GM20431 (cell line): ENCODE results near the gene ZNF692.

Experiments
- in situ Hi-C: fragments of 300-500 bp; cut with MseI, MboI; formaldehyde crosslinking; loops from one replicate; pipeline ENCODE4 v1.15.0; 2020; ENCODE audit warnings: low sequenced_read_pairs; ENCODE audit not compliant: unreplicated experiment

Gene ZNF692

GRCh38 chr1:248850536-248851251 is 8.2 kb downstream of the ZNF692 start:
- in situ Hi-C loops: no loop called here

- in situ Hi-C loops: no loop called here
These were observed 8.8 kb downstream of the ZNF692 start for GRCh38 chr1:248850124-248850523.

- in situ Hi-C loops: no loop called here
These were observed 9.2 kb downstream of the ZNF692 start for GRCh38 chr1:248849637-248850036.

- in situ Hi-C loops: no loop called here
These were observed 9.7 kb downstream of the ZNF692 start for GRCh38 chr1:248849152-248849551.

GRCh38 chr1:248848602-248849001 is 10.3 kb downstream of the ZNF692 start:
- in situ Hi-C loops: no loop called here

DNA sequence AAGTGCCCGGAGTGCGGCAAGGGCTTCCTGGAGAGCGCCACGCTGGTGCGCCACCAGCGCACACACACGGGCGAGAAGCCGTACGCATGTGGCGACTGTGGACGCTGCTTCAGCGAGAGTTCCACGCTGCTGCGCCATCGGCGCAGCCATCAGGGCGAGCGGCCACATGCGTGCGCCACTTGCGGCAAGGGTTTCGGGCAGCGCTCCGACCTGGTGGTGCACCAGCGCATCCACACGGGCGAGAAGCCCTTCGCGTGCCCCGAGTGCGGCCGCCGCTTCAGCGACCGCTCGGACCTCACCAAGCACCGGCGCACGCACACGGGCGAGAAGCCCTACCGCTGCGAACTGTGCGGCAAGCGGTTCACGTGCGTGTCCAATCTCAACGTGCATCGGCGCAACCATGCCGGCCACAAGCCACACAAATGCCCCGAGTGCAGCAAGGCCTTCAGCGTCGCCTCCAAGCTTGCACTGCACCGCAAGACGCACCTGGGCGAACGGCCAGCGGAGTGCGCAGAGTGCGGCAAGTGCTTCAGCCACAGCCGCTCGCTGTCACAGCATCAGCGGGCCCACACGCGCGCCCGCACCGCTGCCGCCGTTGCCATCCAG is 10.8 kb downstream of the ZNF692 start:
- in situ Hi-C loops: no loop called here

- in situ Hi-C loops: no loop called here
These were observed 11.5 kb downstream of the ZNF692 start for GRCh38 chr1:248847181-248847955.

DNA sequence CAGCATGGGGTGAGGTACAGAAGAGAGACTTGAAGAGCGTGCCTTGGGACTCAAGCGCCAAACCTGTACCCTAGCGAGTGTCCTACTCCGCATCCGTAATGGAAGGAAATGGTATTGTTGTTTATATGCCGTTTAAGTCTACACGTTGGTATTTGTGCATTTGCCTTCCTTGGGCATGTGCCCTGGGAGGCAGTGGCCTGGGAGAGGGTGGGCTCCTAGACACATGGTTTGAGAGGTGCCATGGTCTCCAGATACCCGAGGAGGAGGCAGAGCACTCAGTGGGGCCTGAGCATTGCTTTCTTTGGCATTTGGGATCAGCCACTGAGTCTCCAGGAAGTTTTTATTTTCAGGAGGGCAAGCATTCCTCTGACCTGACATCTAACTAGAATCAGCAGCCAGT is 14.4 kb downstream of the ZNF692 start:
- in situ Hi-C loops: no loop called here

DNA sequence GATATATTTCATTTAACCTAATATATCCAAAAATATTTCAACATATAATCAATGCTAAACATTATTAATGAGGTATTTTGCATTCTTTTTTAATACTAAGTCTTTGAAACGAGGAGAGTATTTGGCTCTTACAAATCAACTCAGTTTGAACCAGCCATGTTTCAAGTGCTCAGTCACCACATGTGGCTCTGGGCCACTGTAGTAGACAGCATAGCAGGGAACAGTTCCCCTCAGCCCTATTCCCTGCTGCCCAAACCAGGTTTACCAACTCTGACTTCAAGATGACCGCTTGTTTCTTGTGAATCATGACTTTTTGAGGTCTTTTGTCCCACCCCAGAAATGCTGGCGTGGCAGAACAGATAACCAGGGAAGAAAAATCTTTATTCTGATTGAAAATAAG is 15.2 kb downstream of the ZNF692 start:
- in situ Hi-C loops: no loop called here

DNA sequence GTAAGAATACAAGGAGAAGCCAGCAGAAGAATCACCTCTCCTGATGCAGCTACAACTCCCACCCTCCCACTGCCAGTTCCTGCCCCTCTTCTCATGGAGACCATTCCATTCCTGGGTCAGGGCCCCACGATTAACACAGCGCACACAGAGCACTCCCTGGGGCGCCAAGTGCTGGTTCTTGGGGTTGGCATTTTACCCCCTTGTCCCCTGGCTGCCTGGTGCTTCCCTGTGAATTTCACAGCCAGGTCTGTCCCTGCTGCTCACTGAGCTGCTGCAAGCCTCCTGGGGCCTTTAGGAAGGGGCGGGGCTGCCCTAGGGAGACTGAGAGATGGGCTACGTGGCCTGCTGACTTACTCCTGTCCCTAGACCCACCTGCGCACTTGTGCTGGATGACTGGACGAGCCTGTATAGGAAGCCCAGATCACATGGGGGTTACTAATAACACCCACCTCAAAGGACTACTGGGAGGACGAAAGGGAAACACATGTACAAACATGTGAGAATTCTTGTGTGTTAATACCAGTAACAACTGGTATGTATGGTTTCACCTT is 16.0 kb downstream of the ZNF692 start:
- in situ Hi-C loops: no loop called here

DNA sequence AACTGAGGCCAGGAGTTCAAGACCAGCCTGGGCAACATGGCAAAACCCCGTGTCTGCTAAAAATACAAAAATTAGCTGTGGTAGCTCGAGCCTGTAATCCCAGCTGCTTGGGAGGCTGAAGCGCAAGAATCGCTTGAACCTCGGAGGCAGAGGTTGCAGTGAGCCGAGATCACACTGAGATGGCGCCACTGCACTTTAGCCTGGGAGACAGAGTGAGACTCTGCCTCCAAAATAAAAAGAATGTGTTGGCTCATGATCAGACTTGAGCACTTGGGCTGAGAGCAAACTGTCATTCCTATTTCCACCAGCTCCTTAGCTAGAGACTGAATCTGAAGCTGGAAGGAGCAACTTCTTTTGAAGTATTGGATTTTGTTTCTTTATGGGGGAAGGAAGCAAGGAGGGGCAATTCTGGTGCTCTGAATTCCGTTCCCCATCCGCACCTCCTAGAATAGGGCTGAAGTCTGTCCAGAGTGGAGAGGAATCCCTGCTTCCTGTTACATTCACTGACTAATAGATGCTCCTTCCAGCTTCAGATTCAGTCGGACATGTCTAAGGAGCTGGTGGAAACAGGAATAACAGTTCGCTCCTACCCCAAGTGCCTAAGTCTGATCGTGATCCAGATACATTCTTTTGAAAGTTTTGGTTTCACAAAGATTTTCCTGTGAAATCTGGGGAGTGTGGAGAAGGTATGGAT is 17.0 kb downstream of the ZNF692 start:
- in situ Hi-C loops: no loop called here

DNA sequence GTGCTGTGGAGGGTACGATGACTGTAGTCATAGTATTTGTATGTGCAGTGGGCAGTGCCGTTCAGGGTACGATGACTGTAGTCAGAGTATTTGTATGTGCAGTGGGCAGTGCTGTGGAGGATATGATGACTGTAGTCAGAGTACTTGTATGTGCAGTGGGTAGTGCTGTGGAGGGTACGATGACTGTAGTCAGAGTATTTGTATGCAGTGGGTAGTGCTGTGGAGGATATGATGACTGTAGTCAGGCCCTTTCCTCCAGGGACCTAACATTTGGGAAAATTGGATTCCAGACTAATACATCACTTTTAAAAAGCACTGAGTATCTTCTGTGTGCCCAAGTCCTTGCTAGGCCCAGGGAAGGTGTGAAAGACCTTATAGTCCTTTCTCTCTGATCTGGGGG is 17.9 kb downstream of the ZNF692 start:
- in situ Hi-C loops: no loop called here

GRCh38 chr1:248839168-248839555 is 19.7 kb downstream of the ZNF692 start:
- in situ Hi-C loops: no loop called here

DNA sequence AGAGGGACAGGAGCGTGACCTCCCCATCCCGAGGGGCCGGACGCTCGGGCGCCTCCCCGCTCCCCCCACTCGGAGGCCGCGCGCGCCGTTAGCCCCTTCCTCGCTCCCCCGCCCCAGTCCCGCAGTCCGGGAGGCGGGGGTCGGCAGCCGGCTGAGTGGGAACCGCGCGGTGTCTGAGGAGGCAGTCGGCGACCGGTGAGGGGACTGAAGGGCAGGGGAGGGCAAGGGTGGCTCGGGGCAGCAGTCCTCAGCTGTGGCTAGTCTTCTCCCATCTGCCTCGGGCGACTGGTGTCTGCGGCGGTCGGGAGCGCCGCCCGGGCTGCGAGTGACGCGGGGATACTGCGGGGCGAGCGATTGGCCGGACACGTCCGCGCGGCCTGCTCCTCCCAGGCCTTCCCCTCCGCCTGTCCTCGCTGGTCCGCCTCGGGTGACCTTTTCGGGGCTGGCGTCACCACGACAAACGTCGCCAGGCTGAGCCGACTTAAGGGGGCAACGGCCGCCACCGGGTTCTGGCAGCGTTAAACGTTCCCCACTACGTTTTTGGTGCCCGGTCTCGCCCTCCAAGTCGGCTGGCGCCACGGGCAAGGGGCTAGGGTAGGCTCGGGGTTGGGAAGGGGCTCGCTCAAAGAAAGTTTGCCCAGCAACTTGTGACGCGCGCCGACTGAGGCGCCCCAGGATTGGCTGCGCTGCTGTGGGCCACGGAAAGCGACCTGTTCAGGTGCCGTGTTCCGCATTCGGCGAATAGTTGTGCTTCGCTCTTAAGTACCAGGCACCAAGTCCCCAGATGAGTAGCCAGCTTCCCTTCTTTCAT is 20.3 kb downstream of the ZNF692 start:
- in situ Hi-C loops: no loop called here

DNA sequence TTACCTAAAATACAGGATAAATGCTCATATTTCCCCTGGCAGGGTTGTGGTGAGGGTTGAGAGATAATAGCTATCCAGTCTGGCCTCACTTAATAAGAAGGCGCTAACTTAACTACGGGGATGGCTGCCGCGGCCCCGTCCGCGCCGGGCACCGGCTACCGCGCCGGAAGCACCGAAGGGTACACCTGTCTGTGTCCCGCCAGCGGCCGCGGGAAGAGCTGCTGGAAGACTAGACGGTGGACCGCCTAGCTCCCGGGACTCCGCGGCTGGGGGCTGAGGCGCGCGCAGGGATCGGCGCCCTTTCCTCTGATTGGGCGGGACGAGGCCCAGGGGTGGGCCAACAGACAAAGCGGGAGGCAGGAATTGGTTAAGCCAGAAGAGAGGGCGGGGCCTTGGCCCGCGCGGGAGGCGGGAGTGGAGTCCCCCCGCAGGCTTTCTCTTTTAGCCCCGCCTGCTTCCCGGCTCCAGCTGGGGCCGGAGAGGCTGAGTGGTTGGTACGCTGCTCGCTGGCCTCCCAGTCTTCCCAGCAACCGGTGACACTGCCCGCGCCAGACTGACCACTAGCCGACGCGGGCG is 21.0 kb downstream of the ZNF692 start, which contains the start of gene ZNF672:
ZNF672 (plus strand) TSS at position 444 of the 576 bp plus-strand sequence. CDS start 9,051 bp downstream, outside the sequence.
- in situ Hi-C loops: no loop called here

GRCh38 chr1:248837045-248837780 is 21.7 kb downstream of the ZNF692 start:
- in situ Hi-C loops: no loop called here

- in situ Hi-C loops: no loop called here
These were observed 24.4 kb downstream of the ZNF692 start for GRCh38 chr1:248834343-248834940.

DNA sequence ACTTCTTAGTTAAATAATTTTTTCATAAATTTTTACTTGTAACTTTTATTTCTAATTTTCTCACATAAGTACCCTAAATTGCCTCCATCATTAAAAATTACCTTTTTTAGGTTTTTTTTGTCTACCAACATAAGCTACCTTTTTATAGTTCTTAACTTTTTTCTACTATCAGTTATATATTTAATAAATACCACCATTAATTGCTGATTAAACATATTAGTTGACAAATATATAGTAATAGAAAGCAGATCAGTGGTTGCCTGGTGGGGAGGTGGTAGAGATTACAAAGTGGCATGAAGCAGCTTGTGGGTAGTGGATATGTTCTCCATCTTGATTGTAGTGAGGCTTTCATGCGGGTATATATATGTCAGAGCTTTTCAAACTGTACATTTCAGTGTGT is 27.0 kb downstream of the ZNF692 start:
- in situ Hi-C loops: no loop called here
